ENCODE measurements around the gene IL4.
"Not testable (repeated sequence)": the region's sequence is repeated elsewhere in the genome, so short reads cannot be mapped to it uniquely, and the experiment has no call there.

Gene IL4

GRCh38 chr5:132673939-132674630, at the start of gene IL4:
TSS of gene IL4 (plus strand) at chr5:132673989. CDS start at chr5:132674051, 62 bp downstream.
- DNase-seq = no peak

- no peak for DNase-seq
Measured at GRCh38 chr5:132627470-132627869, 46.3 kb upstream of the IL4 start.

GRCh38 chr5:132628814-132629213, 45.0 kb upstream of the IL4 start:
- DNase-seq = no peak

- DNase-seq = no peak
Measured at GRCh38 chr5:132629230-132629944, 44.4 kb upstream of the IL4 start.

- DNase-seq = not testable (repeated sequence)
Measured at GRCh38 chr5:132633587-132633986, 40.2 kb upstream of the IL4 start.

- DNase-seq = no peak
Measured at GRCh38 chr5:132635873-132636272, 37.9 kb upstream of the IL4 start.

- DNase-seq = no peak
Measured at GRCh38 chr5:132637241-132637640, 36.5 kb upstream of the IL4 start.

GRCh38 chr5:132639706-132640130, 34.1 kb upstream of the IL4 start:
- no peak for DNase-seq

- DNase-seq = no peak
Measured at GRCh38 chr5:132640613-132641012, 33.2 kb upstream of the IL4 start.

GRCh38 chr5:132641241-132641723, 32.5 kb upstream of the IL4 start:
- DNase-seq = no peak

GRCh38 chr5:132641841-132642240, 31.9 kb upstream of the IL4 start:
- DNase-seq = no peak

- DNase-seq = no peak
Measured at GRCh38 chr5:132644177-132644576, 29.6 kb upstream of the IL4 start.

- no peak for DNase-seq
Measured at GRCh38 chr5:132646583-132647266, 27.1 kb upstream of the IL4 start.

GRCh38 chr5:132647473-132647872, 26.3 kb upstream of the IL4 start:
- no peak for DNase-seq

GRCh38 chr5:132648355-132648754, 25.4 kb upstream of the IL4 start:
- DNase-seq = no peak

GRCh38 chr5:132651838-132652469, 21.8 kb upstream of the IL4 start:
- DNase-seq = no peak

GRCh38 chr5:132653716-132654115, 20.1 kb upstream of the IL4 start:
- DNase-seq = no peak

- DNase-seq = no peak
Measured at GRCh38 chr5:132655821-132656773, 17.7 kb upstream of the IL4 start.

GRCh38 chr5:132656774-132657355, 16.9 kb upstream of the IL4 start:
- no peak for DNase-seq

GRCh38 chr5:132657676-132658380, 16.0 kb upstream of the IL4 start, which contains the start of gene IL13:
TSS of gene IL13 (plus strand) at chr5:132658173. CDS start at chr5:132658187, 14 bp downstream.
- no peak for DNase-seq
